SU-DHL-6 (cell line): ENCODE results near the gene CRHR2.

Source experiments
- EZH2phosphoT487 ChIP-seq: fragments of 200-600 bp; sonication (generic), shearing (Covaris generic); conservative IDR thresholded peaks from 2 replicates; pipeline ENCODE4 v1.6.1; 2018; ENCODE audit warnings: mild to moderate bottlenecking, antibody characterized with exemption, low read length, moderate library complexity, mixed read lengths
- TF ChIP-seq, protein P1 (sequence below): fragments of 200-600 bp; sonication (generic); IDR thresholded peaks from one replicate; pipeline ENCODE4 v1.5.1; 2017; ENCODE audit warnings: antibody characterized with exemption, mild to moderate bottlenecking, low read length, moderate library complexity; ENCODE audit not compliant: insufficient read depth, poor library complexity, severe bottlenecking

DNA sequence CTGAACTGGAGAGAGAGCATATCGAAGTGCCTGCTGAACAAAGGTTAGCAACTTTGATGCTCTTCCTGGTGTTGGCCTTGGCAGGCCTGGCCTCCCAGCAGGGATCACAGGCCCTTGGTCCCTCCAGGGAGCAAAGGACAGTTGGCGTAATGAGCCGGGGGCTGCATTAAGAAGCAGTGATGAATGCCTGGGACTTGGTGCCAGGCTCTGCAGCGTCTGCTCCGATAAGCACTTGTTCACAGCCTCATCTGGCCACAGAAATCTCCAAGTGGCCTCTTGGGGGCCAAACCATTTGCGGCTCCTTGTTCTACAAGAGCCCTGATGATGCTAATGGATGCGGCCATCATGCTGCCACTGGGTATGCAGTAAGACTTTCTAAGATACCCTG lies 31.8 kb downstream of the CRHR2 start:
- TF ChIP-seq, protein P1, sequence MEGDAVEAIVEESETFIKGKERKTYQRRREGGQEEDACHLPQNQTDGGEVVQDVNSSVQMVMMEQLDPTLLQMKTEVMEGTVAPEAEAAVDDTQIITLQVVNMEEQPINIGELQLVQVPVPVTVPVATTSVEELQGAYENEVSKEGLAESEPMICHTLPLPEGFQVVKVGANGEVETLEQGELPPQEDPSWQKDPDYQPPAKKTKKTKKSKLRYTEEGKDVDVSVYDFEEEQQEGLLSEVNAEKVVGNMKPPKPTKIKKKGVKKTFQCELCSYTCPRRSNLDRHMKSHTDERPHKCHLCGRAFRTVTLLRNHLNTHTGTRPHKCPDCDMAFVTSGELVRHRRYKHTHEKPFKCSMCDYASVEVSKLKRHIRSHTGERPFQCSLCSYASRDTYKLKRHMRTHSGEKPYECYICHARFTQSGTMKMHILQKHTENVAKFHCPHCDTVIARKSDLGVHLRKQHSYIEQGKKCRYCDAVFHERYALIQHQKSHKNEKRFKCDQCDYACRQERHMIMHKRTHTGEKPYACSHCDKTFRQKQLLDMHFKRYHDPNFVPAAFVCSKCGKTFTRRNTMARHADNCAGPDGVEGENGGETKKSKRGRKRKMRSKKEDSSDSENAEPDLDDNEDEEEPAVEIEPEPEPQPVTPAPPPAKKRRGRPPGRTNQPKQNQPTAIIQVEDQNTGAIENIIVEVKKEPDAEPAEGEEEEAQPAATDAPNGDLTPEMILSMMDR: no peak
- no peak for TF ChIP-seq EZH2phosphoT487
